Thymus (tissue), 11 donors: ENCODE measurements around the gene GUF1. TPM values are rescaled to one million over a fixed set of nuclear protein-coding genes. Genes with fewer than 3 reads are reported as not detected.

Source experiments
- DNase-seq, 9 donors: peaks; one replicate each; pipeline ENCODE4 v3.0.0-alpha.2; 2013; ENCODE audit warnings: low spot score in 9 of 9, low read depth in 6 of 9, missing footprints in 1 of 9
- H3K27ac ChIP-seq, 2 donors: one replicate each; pipeline ENCODE4 v1.5.1; 2013; ENCODE audit warnings: control low read depth in 1 of 2, low read depth in 1 of 2, low read length in 1 of 2, mild to moderate bottlenecking in 1 of 2, moderate library complexity in 1 of 2
- H3K27me3 ChIP-seq, 2 donors: one replicate each; pipeline ENCODE4 v1.5.1; 2013; ENCODE audit warnings: low read length in 1 of 2; ENCODE audit not compliant: control insufficient read depth in 2 of 2, insufficient read depth in 1 of 2
- H3K36me3 ChIP-seq, 2 donors: one replicate each; pipeline ENCODE4 v1.5.1; 2013; ENCODE audit warnings: low read length in 1 of 2, mild to moderate bottlenecking in 1 of 2, moderate library complexity in 1 of 2; ENCODE audit not compliant: control insufficient read depth in 2 of 2, insufficient read depth in 2 of 2
- H3K4me1 ChIP-seq, 2 donors: one replicate each; pipeline ENCODE4 v1.5.1; 2013; ENCODE audit warnings: low read length in 2 of 2; ENCODE audit not compliant: control insufficient read depth in 2 of 2, insufficient read depth in 2 of 2
- H3K4me3 ChIP-seq, 2 donors: one replicate each; pipeline ENCODE4 v1.5.1; 2013; ENCODE audit warnings: low read length in 2 of 2, control low read depth in 1 of 2, mild to moderate bottlenecking in 1 of 2
- H3K9me3 ChIP-seq, 2 donors: one replicate each; pipeline ENCODE4 v1.5.1; 2013; ENCODE audit warnings: low read length in 1 of 2, mild to moderate bottlenecking in 1 of 2; ENCODE audit not compliant: control insufficient read depth in 2 of 2, insufficient read depth in 1 of 2
- WGBS: extraction: QIAGEN DNeasy Blood & Tissue Kit; methylation state at CpG from one replicate; pipeline ENCODE4 v1.1.7; 2013; 5-methylcytosine and 5-hydroxymethylcytosine counted together
- polyA plus RNA-seq: library from polyadenylated mRNA; stranded (reverse); fragments of 200-250 nt; gene quantifications from one replicate; pipeline ENCODE4 v1.2.3, GENCODE V29; 2013
- total RNA-seq: library from RNA; stranded (reverse); fragments of 120-200 nt; gene quantifications from one replicate; pipeline ENCODE4 v1.2.4, GENCODE V29; 2013
- donor health status: healthy.

The GUF1 gene
- total and polyA plus RNA-seq, 2 donors: 13.6 to 14.2 TPM

- WGBS: 0% methylated on average over 3 of the region's 3 CpGs
- Histone ChIP-seq H3K4me3 (peak overlapping the region; percentile 89 to 95), H3K27me3 (no peaks in the 10 kb centered on the region), H3K27ac (peak overlapping the region; percentile 92 to 94), H3K4me1 (peaks cover 3 to 4% of the 10 kb centered on the region in 2 donors), H3K36me3 (peaks cover 0 to 16% of the 10 kb centered on the region in 2 donors), H3K9me3 (no peaks in the 10 kb centered on the region)
- peak in 1 of 9 donors; percentile 7 for DNase-seq
Measured at GRCh38 chr4:44679060-44679459, 840 bp downstream of the GUF1 start.

GRCh38 chr4:44684648-44685047 lies 6.4 kb downstream of the GUF1 start:
- Histone ChIP-seq H3K4me3 (no peak overlapping the region), H3K36me3 (peaks cover 0 to 49% of the 10 kb centered on the region in 2 donors), H3K27ac (no peak overlapping the region), H3K4me1 (no peaks in the 10 kb centered on the region), H3K27me3 (no peaks in the 10 kb centered on the region), H3K9me3 (no peaks in the 10 kb centered on the region)
- 99% methylated on average over 1 of the region's 1 CpG for WGBS
- DNase-seq: no peak

GRCh38 chr4:44700427-44700826 lies 22.2 kb downstream of the GUF1 start:
- Histone ChIP-seq H3K4me1 (no peaks in the 10 kb centered on the region), H3K36me3 (peaks cover 9 to 64% of the 10 kb centered on the region in 2 donors), H3K27ac (no peak overlapping the region), H3K27me3 (no peaks in the 10 kb centered on the region), H3K4me3 (no peak overlapping the region), H3K9me3 (no peaks in the 10 kb centered on the region)
- no peak for DNase-seq
- WGBS: 90% methylated on average over 1 of the region's 1 CpG

GRCh38 chr4:44701037-44701436 lies 22.8 kb downstream of the GUF1 start:
- H3K4me3 ChIP-seq: no peak overlapping the region
- no peaks in the 10 kb centered on the region for H3K4me1 ChIP-seq
- no peaks in the 10 kb centered on the region for H3K27me3 ChIP-seq
- H3K27ac ChIP-seq: no peak overlapping the region
- H3K36me3 ChIP-seq: peaks cover 9 to 60% of the 10 kb centered on the region in 2 donors
- no peaks in the 10 kb centered on the region for H3K9me3 ChIP-seq
- DNase-seq: no peak
- 88% methylated on average over 2 of the region's 2 CpGs for WGBS

- no peak for DNase-seq
- H3K27ac ChIP-seq: no peak overlapping the region
- no peaks in the 10 kb centered on the region for H3K27me3 ChIP-seq
- no peaks in the 10 kb centered on the region for H3K9me3 ChIP-seq
- 95% methylated on average over 4 of the region's 4 CpGs for WGBS
- no peaks in the 10 kb centered on the region for H3K4me1 ChIP-seq
- peaks cover 3 to 38% of the 10 kb centered on the region in 2 donors for H3K36me3 ChIP-seq
- no peak overlapping the region for H3K4me3 ChIP-seq
Measured at GRCh38 chr4:44704673-44705072, 26.5 kb downstream of the GUF1 start.

GRCh38 chr4:44713125-44713524 lies 34.9 kb downstream of the GUF1 start:
- no peak for DNase-seq

GRCh38 chr4:44716597-44716996 lies 38.4 kb downstream of the GUF1 start:
- peaks cover 0 to 3% of the 10 kb centered on the region in 2 donors for H3K36me3 ChIP-seq
- H3K27ac ChIP-seq: no peak overlapping the region
- H3K4me3 ChIP-seq: no peak overlapping the region
- no peaks in the 10 kb centered on the region for H3K4me1 ChIP-seq
- no peak for DNase-seq
- WGBS: 87% methylated on average over 5 of the region's 5 CpGs
- H3K27me3 ChIP-seq: no peaks in the 10 kb centered on the region
- H3K9me3 ChIP-seq: no peaks in the 10 kb centered on the region

More at GRCh38 chr4:44713125-44713524, 34.9 kb downstream of the GUF1 start:
- WGBS: 99% methylated on average over 1 of the region's 1 CpG
- H3K36me3 ChIP-seq: peaks cover 0 to 3% of the 10 kb centered on the region in 2 donors
- H3K27ac ChIP-seq: no peak overlapping the region
- H3K27me3 ChIP-seq: no peaks in the 10 kb centered on the region
- H3K9me3 ChIP-seq: no peaks in the 10 kb centered on the region
- H3K4me3 ChIP-seq: no peak overlapping the region
- H3K4me1 ChIP-seq: no peaks in the 10 kb centered on the region

GRCh38 chr4:44720371-44720770 lies 42.2 kb downstream of the GUF1 start:
- Histone ChIP-seq H3K27me3 (no peaks in the 10 kb centered on the region), H3K36me3 (no peaks in the 10 kb centered on the region), H3K9me3 (no peaks in the 10 kb centered on the region), H3K4me3 (no peak overlapping the region), H3K27ac (no peak overlapping the region), H3K4me1 (peaks cover 0 to 5% of the 10 kb centered on the region in 2 donors)
- 97% methylated on average over 4 of the region's 4 CpGs for WGBS
- DNase-seq: no peak

GRCh38 chr4:44722001-44722400 lies 43.8 kb downstream of the GUF1 start:
- no peak overlapping the region for H3K27ac ChIP-seq
- H3K36me3 ChIP-seq: no peaks in the 10 kb centered on the region
- no peaks in the 10 kb centered on the region for H3K9me3 ChIP-seq
- H3K4me3 ChIP-seq: no peak overlapping the region
- peaks cover 3 to 8% of the 10 kb centered on the region in 2 donors for H3K4me1 ChIP-seq
- DNase-seq: no peak
- H3K27me3 ChIP-seq: no peaks in the 10 kb centered on the region
- 93% methylated on average over 3 of the region's 3 CpGs for WGBS

- peak in 1 of 9 donors; percentile 9 for DNase-seq
- H3K4me1 ChIP-seq: peaks cover 4 to 8% of the 10 kb centered on the region in 2 donors
- no peaks in the 10 kb centered on the region for H3K27me3 ChIP-seq
- 92% methylated on average over 6 of the region's 6 CpGs for WGBS
- H3K36me3 ChIP-seq: no peaks in the 10 kb centered on the region
- H3K4me3 ChIP-seq: peak overlapping the region; percentile 74 to 84
- H3K9me3 ChIP-seq: no peaks in the 10 kb centered on the region
- H3K27ac ChIP-seq: no peak overlapping the region
Measured at GRCh38 chr4:44725166-44725565, 46.9 kb downstream of the GUF1 start.
